Measurements from ENCODE around the gene RP2.

- TF ChIP-seq CTCF (IDR thresholded peaks at IDR 0.05 in 8 of 11, conservative IDR thresholded peaks at IDR 0.05 in 3 of 11), result no peak
- TF ChIP-seq POLR2AphosphoS5 (IDR thresholded peaks at IDR 0.05), result no peak
- TF ChIP-seq POLR2A (IDR thresholded peaks at IDR 0.05), result no peak
Observed at GRCh38 chrX:46811121-46811520, 25.7 kb upstream of the RP2 start.
